Endothelial cell of umbilical vein (primary cell): ENCODE results near the gene PAX9.

Experiments used
- CTCF ChIP-seq, 2 donors: IDR thresholded peaks; 1 replicate in 1 of 2; 2 replicates in 1 of 2; pipeline ENCODE4 v1.5.1; 2011; ENCODE audit warnings: low read length in 2 of 2, mild to moderate bottlenecking in 2 of 2, moderate library complexity in 2 of 2, control low read depth in 1 of 2, inconsistent platforms in 1 of 2, low read depth in 1 of 2; ENCODE audit not compliant: insufficient read depth in 1 of 2; ENCODE audit errors: extremely low read depth in 1 of 2
- EZH2 ChIP-seq: IDR thresholded peaks from 2 replicates; pipeline ENCODE4 v1.6.1; 2012; ENCODE audit warnings: borderline replicate concordance, low read depth, mild to moderate bottlenecking, moderate library complexity, low read length, inconsistent platforms; ENCODE audit not compliant: severe bottlenecking
- FOS ChIP-seq: IDR thresholded peaks from 2 replicates; pipeline ENCODE4 v1.6.1; 2011; ENCODE audit warnings: mild to moderate bottlenecking, low read length, moderate library complexity, borderline replicate concordance; ENCODE audit not compliant: insufficient read depth
- GATA2 ChIP-seq: IDR thresholded peaks from 2 replicates; pipeline ENCODE4 v1.7.0; 2011; ENCODE audit warnings: low read depth, mild to moderate bottlenecking, moderate library complexity, mixed read lengths, low read length; ENCODE audit not compliant: insufficient read length, insufficient read depth
- JUN ChIP-seq: IDR thresholded peaks from 2 replicates; pipeline ENCODE4 v1.6.1; 2011; ENCODE audit warnings: borderline replicate concordance, low read depth; ENCODE audit not compliant: insufficient read length, insufficient read depth
- MAX ChIP-seq: IDR thresholded peaks from 2 replicates; pipeline ENCODE4 v1.6.1; 2011; ENCODE audit not compliant: insufficient read depth, insufficient read length
- MYC ChIP-seq: IDR thresholded peaks from one replicate; pipeline ENCODE4 v1.6.1; 2011; ENCODE audit warnings: mild to moderate bottlenecking, low read depth, low read length
- POLR2A ChIP-seq: IDR thresholded peaks from 2 replicates; pipeline ENCODE4 v1.6.1; 2012; ENCODE audit warnings: low read depth, mild to moderate bottlenecking, control low read depth, low read length
- POLR2AphosphoS5 ChIP-seq: IDR thresholded peaks from 2 replicates; pipeline ENCODE4 v1.6.1; 2012; ENCODE audit warnings: low read depth, mild to moderate bottlenecking, control low read depth, low read length, moderate library complexity; ENCODE audit not compliant: insufficient read depth

- TF ChIP-seq CTCF (IDR thresholded peaks at IDR 0.05; ENCODE audit: extremely low read depth in 1 of 2, insufficient read depth in 1 of 2, low read depth in 1 of 2, low read length in 2 of 2), result no peak
- TF ChIP-seq MYC, result no peak
- TF ChIP-seq JUN, result no peak
- no peak for TF ChIP-seq MAX
- no peak for TF ChIP-seq POLR2A
- TF ChIP-seq FOS, result no peak
- TF ChIP-seq EZH2, result no peak
- TF ChIP-seq POLR2AphosphoS5, result no peak
- no peak for TF ChIP-seq GATA2
Observed at GRCh38 chr14:36653413-36653812, 8.2 kb upstream of the PAX9 start.
